Liver (tissue), 9 donors: ENCODE data around the gene MUCL3. TPM values are rescaled to one million over a fixed set of nuclear protein-coding genes. Genes with fewer than 3 reads are reported as not detected.

Experiments
- DNase-seq: peaks from one replicate; pipeline ENCODE4 v3.0.0-alpha.2; 2017; ENCODE audit warnings: low spot score
- H3K27ac ChIP-seq, 2 donors: one replicate each; pipeline ENCODE4 v1.7.0; 2013; ENCODE audit warnings: inconsistent platforms in 2 of 2, low read length in 2 of 2, control low read depth in 1 of 2, low read depth in 1 of 2, mild to moderate bottlenecking in 1 of 2
- H3K27me3 ChIP-seq, 4 donors: one replicate each; pipeline versions ENCODE4 v1.6.1 to v1.7.0; 2013; ENCODE audit warnings: low read length in 3 of 4, inconsistent platforms in 1 of 4, mild to moderate bottlenecking in 1 of 4, moderate library complexity in 1 of 4; ENCODE audit not compliant: control insufficient read depth in 4 of 4, insufficient read depth in 4 of 4
- H3K36me3 ChIP-seq, 4 donors: one replicate each; pipeline versions ENCODE4 v1.6.1 to v1.7.0; 2013; ENCODE audit warnings: low read length in 3 of 4, mild to moderate bottlenecking in 3 of 4, low read depth in 1 of 4, moderate library complexity in 1 of 4; ENCODE audit not compliant: control insufficient read depth in 4 of 4, insufficient read depth in 3 of 4
- H3K4me1 ChIP-seq, 4 donors: one replicate each; pipeline versions ENCODE4 v1.6.1 to v1.7.0; 2013; ENCODE audit warnings: low read length in 3 of 4, mild to moderate bottlenecking in 3 of 4, moderate library complexity in 1 of 4; ENCODE audit not compliant: control insufficient read depth in 4 of 4, insufficient read depth in 4 of 4
- H3K4me3 ChIP-seq, 3 donors: one replicate each; pipeline versions ENCODE4 v1.6.1 to v1.7.0; 2013; ENCODE audit warnings: low read length in 3 of 3, control low read depth in 1 of 3, low read depth in 1 of 3, mild to moderate bottlenecking in 1 of 3
- H3K9ac ChIP-seq, 2 donors: one replicate each; pipeline ENCODE4 v1.7.0; 2013; ENCODE audit warnings: low read length in 2 of 2, mild to moderate bottlenecking in 2 of 2, moderate library complexity in 2 of 2, control low read depth in 1 of 2, low read depth in 1 of 2
- H3K9me3 ChIP-seq, 4 donors: one replicate each; pipeline versions ENCODE4 v1.6.1 to v1.7.0; 2013; ENCODE audit warnings: low read length in 3 of 4; ENCODE audit not compliant: control insufficient read depth in 4 of 4
- CTCF ChIP-seq: fragments of 150-350 bp; IDR thresholded peaks from 2 replicates; pipeline ENCODE4 v1.5.1; 2017; ENCODE audit warnings: improper control_type of control experiment, low read depth, low read length; ENCODE audit not compliant: missing input control
- EGR1 ChIP-seq, 2 donors: IDR thresholded peaks; 2 replicates each; pipeline ENCODE4 v1.6.1; 2016 to 2018; ENCODE audit warnings: antibody characterized with exemption in 2 of 2, low read depth in 2 of 2
- FOXA1 ChIP-seq: IDR thresholded peaks from 2 replicates; pipeline ENCODE4 v1.6.1; 2016; ENCODE audit warnings: antibody characterized with exemption
- FOXA2 ChIP-seq: IDR thresholded peaks from 2 replicates; pipeline ENCODE4 v1.6.1; 2016; ENCODE audit warnings: antibody characterized with exemption
- GABPA ChIP-seq, 2 donors: IDR thresholded peaks in 1 of 2; conservative IDR thresholded peaks in 1 of 2; 2 replicates each; pipeline ENCODE4 v1.6.1; 2016; ENCODE audit warnings: antibody characterized with exemption in 2 of 2, mild to moderate bottlenecking in 1 of 2, moderate library complexity in 1 of 2
- HNF4G ChIP-seq: IDR thresholded peaks from 2 replicates; pipeline ENCODE4 v1.6.1; 2016; ENCODE audit warnings: antibody characterized with exemption
- JUND ChIP-seq, 2 donors: IDR thresholded peaks; 2 replicates each; pipeline ENCODE4 v1.6.1; 2016; ENCODE audit warnings: antibody characterized with exemption in 2 of 2
- MAX ChIP-seq: IDR thresholded peaks from 2 replicates; pipeline ENCODE4 v1.6.1; 2016; ENCODE audit warnings: antibody characterized with exemption
- NR2F2 ChIP-seq: IDR thresholded peaks from 2 replicates; pipeline ENCODE4 v1.6.1; 2016; ENCODE audit warnings: antibody characterized with exemption
- RAD21 ChIP-seq, 2 donors: IDR thresholded peaks; 2 replicates each; pipeline ENCODE4 v1.6.1; 2016; ENCODE audit warnings: antibody characterized with exemption in 2 of 2, mild to moderate bottlenecking in 2 of 2
- REST ChIP-seq: IDR thresholded peaks from 2 replicates; pipeline ENCODE4 v1.6.1; 2016; ENCODE audit warnings: antibody characterized with exemption, mild to moderate bottlenecking
- RXRA ChIP-seq, 2 donors: IDR thresholded peaks; 2 replicates each; pipeline ENCODE4 v1.6.1; 2017 to 2018; ENCODE audit warnings: antibody characterized with exemption in 2 of 2, mild to moderate bottlenecking in 1 of 2
- TAF1 ChIP-seq: conservative IDR thresholded peaks from 2 replicates; pipeline ENCODE4 v1.6.1; 2016; ENCODE audit warnings: antibody characterized with exemption, mild to moderate bottlenecking
- ZBTB33 ChIP-seq: IDR thresholded peaks from 2 replicates; pipeline ENCODE4 v1.6.1; 2016; ENCODE audit warnings: antibody characterized with exemption
- WGBS: extraction: QIAGEN DNeasy Blood & Tissue Kit; methylation state at CpG from one replicate; pipeline ENCODE4 v1.1.7; 2013; 5-methylcytosine and 5-hydroxymethylcytosine counted together
- polyA plus RNA-seq, 2 donors: library from polyadenylated mRNA; stranded (reverse) in 1 of 2; unstranded in 1 of 2; fragments of 200-250 nt in 1 of 2; fragments of >200 nt in 1 of 2; fragmentation: Nextera tagmentation in 1 of 2; extraction: Ambion mirVana in 1 of 2; gene quantifications; one replicate each; pipeline versions ENCODE4 v1.2.1 to v1.2.3, GENCODE V29; 2013 to 2015
- total RNA-seq, 2 donors: library from RNA; depleted of rRNA; stranded (reverse); fragments of >200 nt; gene quantifications; one replicate each; pipeline ENCODE4 v1.2.3, GENCODE V29; 2014
- donor health status: healthy.
- donor health status: healthy.
- donor health status: healthy.
- donor health status: healthy.
- donor health status: healthy.

Gene MUCL3
- total and polyA plus RNA-seq, 4 donors = under 0.01 TPM; not detected in 3

GRCh38 chr6:30894381-30894780, 46.4 kb upstream of the MUCL3 start:
- H3K9ac ChIP-seq = no peak overlapping the region
- no peak overlapping the region for H3K4me3 ChIP-seq
- no peaks in the 10 kb centered on the region for H3K27me3 ChIP-seq
- DNase-seq = no peak
- no peak for TF ChIP-seq REST
- TF ChIP-seq CTCF = no peak
- no peak for TF ChIP-seq NR2F2
- TF ChIP-seq JUND (IDR thresholded peaks at IDR 0.05) = no peak
- no peak for TF ChIP-seq RXRA (IDR thresholded peaks at IDR 0.05)
- no peak for TF ChIP-seq TAF1
- no peak for TF ChIP-seq HNF4G
- H3K36me3 ChIP-seq = peaks cover 0 to 19% (median 1%) of the 10 kb centered on the region in 4 donors
- no peak overlapping the region for H3K27ac ChIP-seq
- H3K4me1 ChIP-seq = no peaks in the 10 kb centered on the region
- no peaks in the 10 kb centered on the region for H3K9me3 ChIP-seq
- WGBS = 95% methylated on average over 12 of the region's 12 CpGs

- Histone ChIP-seq H3K4me3 (no peak overlapping the region), H3K9me3 (no peaks in the 10 kb centered on the region), H3K27ac (no peak overlapping the region), H3K9ac (no peak overlapping the region), H3K27me3 (no peaks in the 10 kb centered on the region), H3K4me1 (no peaks in the 10 kb centered on the region), H3K36me3 (peaks cover 0 to 19% (median 1%) of the 10 kb centered on the region in 4 donors)
- TF ChIP-seq EGR1 (IDR thresholded peaks at IDR 0.05; ENCODE audit: low read depth in 2 of 2) (no peak), CTCF (no peak), FOXA2 (no peak), RAD21 (IDR thresholded peaks at IDR 0.05) (no peak), GABPA (IDR thresholded peaks at IDR 0.05 in 1 of 2, conservative IDR thresholded peaks at IDR 0.05 in 1 of 2) (no peak), MAX (no peak), REST (no peak), ZBTB33 (no peak), HNF4G (no peak), JUND (IDR thresholded peaks at IDR 0.05) (no peak), FOXA1 (no peak)
- DNase-seq = no peak
- 96% methylated on average over 3 of the region's 3 CpGs for WGBS
Measured at GRCh38 chr6:30894935-30895334, 45.8 kb upstream of the MUCL3 start.
